Esophagus squamous epithelium (tissue), 4 donors: ENCODE results near the gene TMEM9.

Source experiments
- POLR2A ChIP-seq, 4 donors: fragments of 450-650 bp; IDR thresholded peaks; one replicate each; pipeline ENCODE4 v1.6.1; 2017; ENCODE audit warnings: antibody characterized with exemption in 4 of 4, mild to moderate bottlenecking in 4 of 4, moderate library complexity in 3 of 4
- TF ChIP-seq, protein P1 (sequence below), 6 experiments: fragments of 450-650 bp in 4 of 6; fragments of 200-600 bp in 2 of 6; sonication (generic) in 2 of 6; IDR thresholded peaks; one replicate each; pipeline ENCODE4 v1.5.1; 2016 to 2019; ENCODE audit warnings: antibody characterized with exemption in 6 of 6, mild to moderate bottlenecking in 4 of 6, moderate library complexity in 4 of 6

DNA sequence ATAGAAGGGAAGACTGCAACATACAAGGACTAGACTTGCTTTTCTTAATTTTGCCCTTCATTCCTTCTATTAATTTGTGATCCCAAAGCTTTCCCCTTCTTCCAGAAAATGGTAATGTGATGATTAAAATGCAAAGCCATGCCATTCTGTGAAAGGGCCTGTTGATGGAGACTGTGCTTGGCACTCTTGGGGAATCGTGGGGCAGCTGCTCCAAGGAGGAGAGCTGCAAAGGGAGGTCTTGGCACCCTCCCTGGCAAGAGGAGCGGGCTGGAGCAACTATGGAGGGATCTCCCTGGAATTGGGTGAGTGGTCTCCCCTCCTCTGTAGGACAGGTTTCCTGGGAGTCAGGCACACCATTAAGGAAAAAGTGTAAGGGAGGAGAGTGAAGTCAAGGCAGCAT lies 58.7 kb downstream of the TMEM9 start:
- TF ChIP-seq, protein P1, sequence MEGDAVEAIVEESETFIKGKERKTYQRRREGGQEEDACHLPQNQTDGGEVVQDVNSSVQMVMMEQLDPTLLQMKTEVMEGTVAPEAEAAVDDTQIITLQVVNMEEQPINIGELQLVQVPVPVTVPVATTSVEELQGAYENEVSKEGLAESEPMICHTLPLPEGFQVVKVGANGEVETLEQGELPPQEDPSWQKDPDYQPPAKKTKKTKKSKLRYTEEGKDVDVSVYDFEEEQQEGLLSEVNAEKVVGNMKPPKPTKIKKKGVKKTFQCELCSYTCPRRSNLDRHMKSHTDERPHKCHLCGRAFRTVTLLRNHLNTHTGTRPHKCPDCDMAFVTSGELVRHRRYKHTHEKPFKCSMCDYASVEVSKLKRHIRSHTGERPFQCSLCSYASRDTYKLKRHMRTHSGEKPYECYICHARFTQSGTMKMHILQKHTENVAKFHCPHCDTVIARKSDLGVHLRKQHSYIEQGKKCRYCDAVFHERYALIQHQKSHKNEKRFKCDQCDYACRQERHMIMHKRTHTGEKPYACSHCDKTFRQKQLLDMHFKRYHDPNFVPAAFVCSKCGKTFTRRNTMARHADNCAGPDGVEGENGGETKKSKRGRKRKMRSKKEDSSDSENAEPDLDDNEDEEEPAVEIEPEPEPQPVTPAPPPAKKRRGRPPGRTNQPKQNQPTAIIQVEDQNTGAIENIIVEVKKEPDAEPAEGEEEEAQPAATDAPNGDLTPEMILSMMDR (IDR thresholded peaks at IDR 0.05), result no peak
- no peak for TF ChIP-seq POLR2A (IDR thresholded peaks at IDR 0.05)
